ENCODE measurements around the gene GPR39.

GRCh38 chr2:132414081-132414480, 2.5 kb upstream of the GPR39 start:
- TF ChIP-seq CTCF (IDR thresholded peaks at IDR 0.05), result no peak
- TF ChIP-seq POLR2A (IDR thresholded peaks at IDR 0.05; ENCODE audit: low read depth), result no peak
- TF ChIP-seq POLR2AphosphoS5 (IDR thresholded peaks at IDR 0.05), result no peak

All from esophagus muscularis mucosa (tissue), 3 donors.